Tibial nerve (tissue), 4 donors: ENCODE results near the gene PLA2G2D. TPM values are rescaled to one million over a fixed set of nuclear protein-coding genes. Genes with fewer than 3 reads are reported as not detected.

ENCODE experiments used
- DNase-seq, 2 donors: peaks; one replicate each; pipeline ENCODE4 v3.0.0-alpha.2; 2019; ENCODE audit warnings: low spot score in 2 of 2
- H3K27ac ChIP-seq, 4 donors: fragments of 200-600 bp; sonication (generic) in 3 of 4; one replicate each; pipeline ENCODE4 v1.5.1; 2017 to 2019; ENCODE audit warnings: mild to moderate bottlenecking in 1 of 4
- H3K27me3 ChIP-seq, 2 donors: fragments of 200-600 bp; sonication (generic) in 1 of 2; one replicate each; pipeline versions ENCODE4 v1.5.1 to v1.6.0; 2017 to 2019
- H3K36me3 ChIP-seq, 3 donors: fragments of 200-600 bp; sonication (generic); one replicate each; pipeline ENCODE4 v1.5.1; 2018 to 2019
- H3K4me1 ChIP-seq, 4 donors: fragments of 200-600 bp; sonication (generic) in 3 of 4; one replicate each; pipeline ENCODE4 v1.5.1; 2017 to 2019
- H3K4me3 ChIP-seq, 4 donors: fragments of 200-600 bp; sonication (generic) in 3 of 4; one replicate each; pipeline ENCODE4 v1.5.1; 2017 to 2019; ENCODE audit warnings: mild to moderate bottlenecking in 1 of 4, moderate library complexity in 1 of 4
- H3K9me3 ChIP-seq, 4 donors: fragments of 200-600 bp; sonication (generic) in 3 of 4; one replicate each; pipeline ENCODE4 v1.5.1; 2017 to 2019
- CTCF ChIP-seq, 5 experiments: fragments of 200-600 bp in 3 of 5; fragments of 450-650 bp in 2 of 5; sonication (generic) in 3 of 5; IDR thresholded peaks; one replicate each; pipeline ENCODE4 v1.5.1; 2016 to 2019; ENCODE audit warnings: antibody characterized with exemption in 5 of 5, mild to moderate bottlenecking in 3 of 5, moderate library complexity in 2 of 5
- EP300 ChIP-seq, 2 donors: sonication (generic); formaldehyde crosslinking; IDR thresholded peaks; one replicate each; pipeline ENCODE4 v1.6.1; 2017; ENCODE audit warnings: antibody characterized with exemption in 2 of 2, mild to moderate bottlenecking in 1 of 2
- POLR2A ChIP-seq, 2 donors: fragments of 450-650 bp; IDR thresholded peaks; one replicate each; pipeline ENCODE4 v1.6.1; 2017; ENCODE audit warnings: antibody characterized with exemption in 2 of 2, mild to moderate bottlenecking in 2 of 2, moderate library complexity in 2 of 2
- WGBS, 2 donors: methylation state at CpG; one replicate each; pipeline ENCODE4 v1.1.5; 2018; 5-methylcytosine and 5-hydroxymethylcytosine counted together
- total RNA-seq, 4 donors: library from RNA; depleted of rRNA; stranded (reverse); fragments of >200 nt; gene quantifications; one replicate each; pipeline ENCODE4 v1.1.0, GENCODE V29; 2016

The PLA2G2D gene
- total RNA-seq, 4 donors from 2014 or later, result not detected

- Histone ChIP-seq H3K4me3 (no peak overlapping the region), H3K36me3 (no peaks in the 10 kb centered on the region), H3K4me1 (peaks cover 0 to 15% (median 10%) of the 10 kb centered on the region in 4 donors), H3K27me3 (no peaks in the 10 kb centered on the region), H3K27ac (no peak overlapping the region), H3K9me3 (no peaks in the 10 kb centered on the region)
- WGBS, 2 donors, result 79 to 86% methylated on average over 12 to 13 of the region's 13 CpGs
- TF ChIP-seq POLR2A (IDR thresholded peaks at IDR 0.05) (no peak), EP300 (IDR thresholded peaks at IDR 0.05) (no peak), CTCF (IDR thresholded peaks at IDR 0.05) (no peak)
- no peak for DNase-seq
Observed at GRCh38 chr1:20148571-20149500, 29.5 kb upstream of the PLA2G2D start.

- no peaks in the 10 kb centered on the region for H3K9me3 ChIP-seq
- WGBS, 2 donors, result 80 to 84% methylated on average over 13 of the region's 13 CpGs
- peaks cover 0 to 13% (median 10%) of the 10 kb centered on the region in 4 donors for H3K4me1 ChIP-seq
- no peaks in the 10 kb centered on the region for H3K36me3 ChIP-seq
- no peak overlapping the region for H3K4me3 ChIP-seq
- no peaks in the 10 kb centered on the region for H3K27me3 ChIP-seq
- TF ChIP-seq POLR2A (IDR thresholded peaks at IDR 0.05) (no peak), EP300 (IDR thresholded peaks at IDR 0.05) (no peak), CTCF (IDR thresholded peaks at IDR 0.05) (no peak)
- DNase-seq, result no peak
- H3K27ac ChIP-seq, result no peak overlapping the region
Observed at GRCh38 chr1:20147846-20148570, 28.7 kb upstream of the PLA2G2D start.

- 65 to 81% methylated on average over 8 to 13 of the region's 13 CpGs for WGBS, 2 donors
- Histone ChIP-seq H3K4me3 (no peak overlapping the region), H3K9me3 (no peaks in the 10 kb centered on the region), H3K27me3 (no peaks in the 10 kb centered on the region), H3K36me3 (no peaks in the 10 kb centered on the region), H3K27ac (no peak overlapping the region), H3K4me1 (no peaks in the 10 kb centered on the region)
- TF ChIP-seq POLR2A (IDR thresholded peaks at IDR 0.05) (no peak), EP300 (IDR thresholded peaks at IDR 0.05) (no peak), CTCF (IDR thresholded peaks at IDR 0.05) (no peak)
- no peak for DNase-seq
Observed at GRCh38 chr1:20143734-20144565, 24.6 kb upstream of the PLA2G2D start.

GRCh38 chr1:20143318-20143717 lies 24.0 kb upstream of the PLA2G2D start:
- H3K27me3 ChIP-seq, result no peaks in the 10 kb centered on the region
- no peaks in the 10 kb centered on the region for H3K36me3 ChIP-seq
- DNase-seq, result no peak
- no peaks in the 10 kb centered on the region for H3K4me1 ChIP-seq
- no peak overlapping the region for H3K4me3 ChIP-seq
- no peak overlapping the region for H3K27ac ChIP-seq
- TF ChIP-seq POLR2A (IDR thresholded peaks at IDR 0.05), result no peak
- no peak for TF ChIP-seq CTCF (IDR thresholded peaks at IDR 0.05)
- no peak for TF ChIP-seq EP300 (IDR thresholded peaks at IDR 0.05)
- WGBS, 2 donors, result 92 to 95% methylated on average over 8 of the region's 8 CpGs
- H3K9me3 ChIP-seq, result no peaks in the 10 kb centered on the region
